PFSK-1 (cell line): ENCODE results near the gene FNDC5.

ENCODE experiments used
- POLR2AphosphoS5 ChIP-seq: IDR thresholded peaks from 2 replicates; pipeline ENCODE4 v1.6.1; 2012; ENCODE audit warnings: low read depth, mild to moderate bottlenecking, control low read depth, low read length, moderate library complexity
- TF ChIP-seq, protein P1 (sequence below), 2 experiments: IDR thresholded peaks; 2 replicates each; pipeline versions ENCODE4 v1.6.1 to v1.8.0; 2011 to 2012; ENCODE audit warnings: low read depth in 2 of 2, low read length in 2 of 2, control low read depth in 1 of 2, inconsistent platforms in 1 of 2, mild to moderate bottlenecking in 1 of 2, moderate library complexity in 1 of 2; ENCODE audit not compliant: insufficient read depth in 1 of 2

DNA sequence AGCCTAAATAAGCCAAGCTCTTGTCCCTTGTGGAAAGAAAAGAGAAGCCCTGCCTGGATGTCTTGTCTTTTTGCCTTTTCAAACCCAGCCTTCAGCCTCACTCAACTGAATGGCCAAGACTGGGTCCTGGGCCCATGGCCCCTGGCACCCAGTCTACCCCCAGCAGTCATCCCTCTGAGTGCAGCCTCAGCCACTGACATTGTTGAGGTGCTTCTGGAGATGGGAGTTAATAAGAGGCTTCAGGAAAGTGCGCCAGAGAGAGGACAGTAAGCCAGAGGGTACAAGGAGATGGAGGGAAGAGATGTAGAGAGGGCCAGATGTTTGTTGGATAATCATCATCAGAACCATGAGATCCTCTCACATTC, 6.8 kb downstream of the FNDC5 start:
- TF ChIP-seq POLR2AphosphoS5, result no peak
- TF ChIP-seq, protein P1, sequence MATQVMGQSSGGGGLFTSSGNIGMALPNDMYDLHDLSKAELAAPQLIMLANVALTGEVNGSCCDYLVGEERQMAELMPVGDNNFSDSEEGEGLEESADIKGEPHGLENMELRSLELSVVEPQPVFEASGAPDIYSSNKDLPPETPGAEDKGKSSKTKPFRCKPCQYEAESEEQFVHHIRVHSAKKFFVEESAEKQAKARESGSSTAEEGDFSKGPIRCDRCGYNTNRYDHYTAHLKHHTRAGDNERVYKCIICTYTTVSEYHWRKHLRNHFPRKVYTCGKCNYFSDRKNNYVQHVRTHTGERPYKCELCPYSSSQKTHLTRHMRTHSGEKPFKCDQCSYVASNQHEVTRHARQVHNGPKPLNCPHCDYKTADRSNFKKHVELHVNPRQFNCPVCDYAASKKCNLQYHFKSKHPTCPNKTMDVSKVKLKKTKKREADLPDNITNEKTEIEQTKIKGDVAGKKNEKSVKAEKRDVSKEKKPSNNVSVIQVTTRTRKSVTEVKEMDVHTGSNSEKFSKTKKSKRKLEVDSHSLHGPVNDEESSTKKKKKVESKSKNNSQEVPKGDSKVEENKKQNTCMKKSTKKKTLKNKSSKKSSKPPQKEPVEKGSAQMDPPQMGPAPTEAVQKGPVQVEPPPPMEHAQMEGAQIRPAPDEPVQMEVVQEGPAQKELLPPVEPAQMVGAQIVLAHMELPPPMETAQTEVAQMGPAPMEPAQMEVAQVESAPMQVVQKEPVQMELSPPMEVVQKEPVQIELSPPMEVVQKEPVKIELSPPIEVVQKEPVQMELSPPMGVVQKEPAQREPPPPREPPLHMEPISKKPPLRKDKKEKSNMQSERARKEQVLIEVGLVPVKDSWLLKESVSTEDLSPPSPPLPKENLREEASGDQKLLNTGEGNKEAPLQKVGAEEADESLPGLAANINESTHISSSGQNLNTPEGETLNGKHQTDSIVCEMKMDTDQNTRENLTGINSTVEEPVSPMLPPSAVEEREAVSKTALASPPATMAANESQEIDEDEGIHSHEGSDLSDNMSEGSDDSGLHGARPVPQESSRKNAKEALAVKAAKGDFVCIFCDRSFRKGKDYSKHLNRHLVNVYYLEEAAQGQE (IDR thresholded peaks at IDR 0.05; ENCODE audit: insufficient read depth in 1 of 2, low read depth in 2 of 2, low read length in 2 of 2), result no peak
